GM18508 (cell line): ENCODE results near the gene PPP1R9B.

Experiments used
- ATAC-seq: cut with Tn5 transposase; IDR thresholded peaks from one replicate; pipeline ENCODE4 v1.9.1; 2021; ENCODE audit warnings: moderate number of reproducible peaks; ENCODE audit not compliant: insufficient read depth, unreplicated experiment

Gene PPP1R9B

GRCh38 chr17:50188531-50188920 is 38.0 kb upstream of the PPP1R9B start:
- ATAC-seq, result no peak

- no peak for ATAC-seq
Measured at GRCh38 chr17:50187751-50188530, 37.5 kb upstream of the PPP1R9B start.

- no peak for ATAC-seq
Measured at GRCh38 chr17:50187394-50187725, 36.9 kb upstream of the PPP1R9B start.

- ATAC-seq, result no peak
Measured at GRCh38 chr17:50186661-50187393, 36.4 kb upstream of the PPP1R9B start.

- ATAC-seq, result no peak
Measured at GRCh38 chr17:50185631-50186471, 35.4 kb upstream of the PPP1R9B start.

GRCh38 chr17:50184611-50185398 is 34.3 kb upstream of the PPP1R9B start:
- ATAC-seq, result no peak

GRCh38 chr17:50184064-50184463 is 33.6 kb upstream of the PPP1R9B start:
- ATAC-seq, result no peak

- ATAC-seq, result no peak
Measured at GRCh38 chr17:50183421-50183994, 33.0 kb upstream of the PPP1R9B start.

GRCh38 chr17:50182783-50183420 is 32.4 kb upstream of the PPP1R9B start:
- ATAC-seq, result no peak

GRCh38 chr17:50181591-50182560 is 31.4 kb upstream of the PPP1R9B start:
- no peak for ATAC-seq

GRCh38 chr17:50181144-50181543 is 30.7 kb upstream of the PPP1R9B start:
- no peak for ATAC-seq

- ATAC-seq, result no peak
Measured at GRCh38 chr17:50180620-50181019, 30.1 kb upstream of the PPP1R9B start.

- ATAC-seq, result no peak
Measured at GRCh38 chr17:50180111-50180510, 29.6 kb upstream of the PPP1R9B start.

- no peak for ATAC-seq
Measured at GRCh38 chr17:50177983-50178834, 27.7 kb upstream of the PPP1R9B start.

GRCh38 chr17:50177476-50177875 is 27.0 kb upstream of the PPP1R9B start:
- no peak for ATAC-seq

GRCh38 chr17:50176559-50177357 is 26.3 kb upstream of the PPP1R9B start:
- no peak for ATAC-seq
